K562 (cell line): Measurements from ENCODE around the gene LY6G6D. TPM values are rescaled to one million over a fixed set of nuclear protein-coding genes. Genes with fewer than 3 reads are reported as not detected.

Experiments
- CEBPZ ChIP-seq: fragments of 150-350 bp; IDR thresholded peaks from 2 replicates; pipeline ENCODE4 v1.6.1; 2014; ENCODE audit warnings: low read depth, mild to moderate bottlenecking, low read length, borderline replicate concordance
- CHD1 ChIP-seq: fragments of 200-600 bp; sonication (generic); IDR thresholded peaks from one replicate; pipeline ENCODE4 v1.6.1; 2012; ENCODE audit warnings: mild to moderate bottlenecking, moderate library complexity, low read length, inconsistent platforms
- GTF2F1 ChIP-seq: IDR thresholded peaks from 2 replicates; pipeline ENCODE4 v1.6.1; 2011; ENCODE audit warnings: low read depth, low read length, improper control_type of control experiment
- HMGXB4 ChIP-seq: sonication (generic); formaldehyde crosslinking; IDR thresholded peaks from 2 replicates; pipeline ENCODE4 v1.8.1; 2023; ENCODE audit warnings: mild to moderate bottlenecking, missing genetic modification reagents
- PCBP1 ChIP-seq: fragments of 200-400 bp; formaldehyde crosslinking; IDR thresholded peaks from 2 replicates; pipeline ENCODE4 v1.6.1; 2018; ENCODE audit warnings: mild to moderate bottlenecking, low read depth, low read length; ENCODE audit not compliant: poor library complexity, severe bottlenecking
- POLR2B ChIP-seq: fragments of 450-650 bp; IDR thresholded peaks from 2 replicates; pipeline ENCODE4 v1.6.1; 2018; ENCODE audit warnings: low read depth; ENCODE audit not compliant: partially characterized antibody
- THRB ChIP-seq: fragments of 450-650 bp; formaldehyde crosslinking; conservative IDR thresholded peaks from 2 replicates; pipeline ENCODE4 v1.4.0; 2022; ENCODE audit warnings: mild to moderate bottlenecking, missing genetic modification characterization
- ZNF174 ChIP-seq: fragments of 250-450 bp; sonication (Bioruptor Pico); IDR thresholded peaks from 2 replicates; pipeline ENCODE4 v1.4.0; 2020; ENCODE audit warnings: mild to moderate bottlenecking
- ZNF354B ChIP-seq: fragments of 250-450 bp; sonication (Bioruptor Pico); IDR thresholded peaks from 2 replicates; pipeline ENCODE4 v1.4.0; 2020
- ZNF407 ChIP-seq: fragments of 450-650 bp; IDR thresholded peaks from 2 replicates; pipeline ENCODE4 v1.6.1; 2016; ENCODE audit warnings: low read depth
- ZNF695 ChIP-seq: fragments of 450-650 bp; formaldehyde crosslinking; IDR thresholded peaks from 2 replicates; pipeline ENCODE4 v1.4.0; 2020; ENCODE audit warnings: mild to moderate bottlenecking, moderate library complexity
- polyA plus RNA-seq, 8 experiments: library from polyadenylated mRNA; depleted of rRNA in 4 of 8; stranded (reverse) in 5 of 8; unstranded in 3 of 8; fragments of >200 nt; fragmentation: Nextera tagmentation in 2 of 8; fragmentation: Illumina TruSeq in 1 of 8; extraction: Ambion mirVana in 2 of 8; extraction: Trizol in 1 of 8; gene quantifications; 2 replicates each; pipeline versions ENCODE4 v1.2.1 to v1.2.3, GENCODE V29; 2011 to 2014; ENCODE audit warnings: inconsistent platforms in 1 of 8, missing spikeins in 1 of 8
- total RNA-seq, 7 experiments: library from RNA; depleted of rRNA in 6 of 7; stranded (reverse); fragments of >200 nt in 6 of 7; fragmentation: Illumina TruSeq in 2 of 7; extraction: Trizol in 2 of 7; gene quantifications; 2 replicates each; pipeline versions ENCODE4 v1.2.1 to v1.2.3, GENCODE V29; 2011 to 2021; ENCODE audit warnings: low replicate concordance in 1 of 7

The LY6G6D gene
- total and polyA plus RNA-seq, 9 of the 15 experiments (the other 6 are each of a cell fraction or from before 2014, with no cell fraction given) = 0.30 to 0.38 TPM; not detected in 7

GRCh38 chr6:31737315-31737990, 22.3 kb downstream of the LY6G6D start (continued):
- TF ChIP-seq GTF2F1 (no peak), ZNF695 (CRISPR knock-in tag) (no peak), HMGXB4 (CRISPR knock-in tag) (no peak), ZNF174 (CRISPR knock-in tag) (0 out of 2 replicates have a peak, but pooled peaks have one; percentile 6), CEBPZ (no peak), PCBP1 (no peak), CHD1 (peak; percentile 25), POLR2B (no peak), ZNF354B (CRISPR knock-in tag) (no peak), ZNF407 (peak; percentile 62; the same call in 1 of the 2 replicates), THRB (CRISPR knock-in tag) (peak; percentile 43; the same call in 1 of the 2 replicates)
